ENCODE measurements around the gene WDR90.

Gene WDR90

GRCh38 chr16:629185-629832 is 19.9 kb upstream of the WDR90 start:
- H3K27ac ChIP-seq (ENCODE audit: low read depth, low read length): no peak overlapping the region
- no peak overlapping the region for H3K4me3 ChIP-seq (ENCODE audit: low read length)
- peaks cover 2% of the 10 kb centered on the region for H3K27me3 ChIP-seq (ENCODE audit: control insufficient read depth, insufficient read depth, low read length)
- no peak overlapping the region for H3K9ac ChIP-seq (ENCODE audit: low read length)
- no peaks in the 10 kb centered on the region for H3K4me1 ChIP-seq (ENCODE audit: control insufficient read depth, insufficient read depth, low read length)
- peaks cover 4% of the 10 kb centered on the region for H3K36me3 ChIP-seq (ENCODE audit: control insufficient read depth, insufficient read depth, low read length)

DNA sequence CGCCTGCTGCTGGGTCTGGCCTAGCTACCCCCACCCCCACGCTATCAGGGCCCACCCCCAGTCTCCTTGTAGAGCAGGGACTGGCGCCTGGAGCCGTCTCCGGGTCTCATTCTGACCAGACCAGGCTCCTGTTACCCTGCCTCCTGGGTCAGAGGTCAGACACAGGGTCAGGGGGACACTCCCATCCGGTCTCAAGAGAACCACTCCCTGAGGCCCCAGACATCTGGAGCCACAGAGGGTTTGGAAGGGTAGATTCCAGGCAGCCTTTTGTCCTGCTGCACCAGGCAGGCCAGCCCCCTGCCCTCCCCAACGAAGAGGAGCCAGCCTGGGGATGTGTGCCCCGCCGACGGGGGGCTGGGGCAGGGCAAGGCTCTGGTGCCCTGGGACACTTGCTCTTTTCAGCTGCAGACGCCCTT is 19.3 kb upstream of the WDR90 start:
- Histone ChIP-seq H3K4me1 (ENCODE audit: control insufficient read depth, insufficient read depth, low read length) (no peaks in the 10 kb centered on the region), H3K4me3 (ENCODE audit: low read length) (no peak overlapping the region), H3K27ac (ENCODE audit: low read depth, low read length) (no peak overlapping the region), H3K36me3 (ENCODE audit: control insufficient read depth, insufficient read depth, low read length) (peaks cover 4% of the 10 kb centered on the region), H3K27me3 (ENCODE audit: control insufficient read depth, insufficient read depth, low read length) (peaks cover 2% of the 10 kb centered on the region), H3K9ac (ENCODE audit: low read length) (no peak overlapping the region)

DNA sequence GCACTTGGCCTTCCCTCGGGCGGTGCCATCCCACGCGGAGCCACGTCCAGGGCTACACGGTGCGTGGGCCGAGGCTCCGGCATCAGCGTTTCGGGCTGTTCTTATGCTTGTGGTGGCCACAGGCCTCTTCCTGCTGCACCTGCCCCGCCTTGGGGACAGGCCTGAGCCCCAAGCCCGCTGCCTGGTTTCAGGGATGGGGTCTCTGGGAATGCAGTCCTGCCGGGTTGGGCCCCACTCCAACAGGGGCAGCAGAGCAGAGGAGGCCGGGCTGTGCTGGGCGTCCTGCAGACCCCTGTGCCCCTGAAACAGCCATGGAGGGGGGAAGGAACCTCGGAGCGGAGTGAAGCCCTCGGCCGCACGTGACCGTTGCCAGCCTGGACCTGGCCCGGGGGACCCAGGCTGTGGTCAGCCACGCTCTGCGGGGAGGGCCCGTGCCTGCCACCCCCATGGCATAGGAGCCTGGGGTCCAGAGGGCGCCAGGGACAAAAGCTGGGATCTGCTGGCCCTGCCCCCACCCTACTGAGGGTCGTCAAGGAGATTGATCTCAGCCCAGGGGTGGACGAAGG is 18.8 kb upstream of the WDR90 start:
- H3K36me3 ChIP-seq (ENCODE audit: control insufficient read depth, insufficient read depth, low read length): peaks cover 4% of the 10 kb centered on the region
- H3K9ac ChIP-seq (ENCODE audit: low read length): no peak overlapping the region
- H3K27me3 ChIP-seq (ENCODE audit: control insufficient read depth, insufficient read depth, low read length): peaks cover 2% of the 10 kb centered on the region
- no peak overlapping the region for H3K27ac ChIP-seq (ENCODE audit: low read depth, low read length)
- peaks cover 2% of the 10 kb centered on the region for H3K4me1 ChIP-seq (ENCODE audit: control insufficient read depth, insufficient read depth, low read length)
- no peak overlapping the region for H3K4me3 ChIP-seq (ENCODE audit: low read length)

DNA sequence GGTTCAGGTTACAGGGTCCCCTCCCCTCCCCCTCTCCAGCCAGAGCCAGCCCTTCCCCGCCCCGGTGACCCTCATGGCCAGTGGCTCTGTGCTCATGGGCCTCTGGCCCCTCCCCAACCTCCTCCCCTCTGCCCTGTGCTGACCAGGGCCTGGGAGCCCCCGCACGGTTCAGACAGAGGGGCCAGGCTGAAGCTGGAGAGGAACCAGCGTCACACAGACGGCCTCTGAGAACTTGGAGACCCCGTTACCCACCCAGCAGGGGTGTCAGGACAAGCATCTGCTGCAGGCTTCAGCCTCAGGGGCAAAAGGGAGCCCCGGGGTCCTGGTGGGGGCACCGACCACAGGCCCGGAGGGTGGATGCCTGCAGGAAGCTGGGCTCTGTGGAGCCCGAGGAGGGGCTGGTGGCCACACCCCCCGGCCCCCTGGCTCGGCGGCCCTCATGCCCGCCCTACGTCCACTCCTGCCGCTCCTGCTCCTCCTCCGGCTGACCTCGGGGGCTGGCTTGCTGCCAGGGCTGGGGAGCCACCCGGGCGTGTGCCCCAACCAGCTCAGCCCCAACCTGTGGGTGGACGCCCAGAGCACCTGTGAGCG is 18.3 kb upstream of the WDR90 start, which contains the start of gene WFIKKN1:
Gene WFIKKN1, plus strand, starts transcription at position 171 of the 591 bp plus-strand sequence. Its CDS starts 269 bp downstream, at position 440.
- Histone ChIP-seq H3K27ac (ENCODE audit: low read depth, low read length) (no peak within 1 kb of the TSS), H3K27me3 (ENCODE audit: control insufficient read depth, insufficient read depth, low read length) (peaks cover 2% of the 10 kb centered on the region), H3K4me1 (ENCODE audit: control insufficient read depth, insufficient read depth, low read length) (peaks cover 4% of the 10 kb centered on the region), H3K4me3 (ENCODE audit: low read length) (no peak within 1 kb of the TSS), H3K9ac (ENCODE audit: low read length) (no peak within 1 kb of the TSS), H3K36me3 (ENCODE audit: control insufficient read depth, insufficient read depth, low read length) (peaks cover 4% of the 10 kb centered on the region)

GRCh38 chr16:631808-632358 is 17.3 kb upstream of the WDR90 start:
- Histone ChIP-seq H3K27ac (ENCODE audit: low read depth, low read length) (no peak overlapping the region), H3K36me3 (ENCODE audit: control insufficient read depth, insufficient read depth, low read length) (no peaks in the 10 kb centered on the region), H3K27me3 (ENCODE audit: control insufficient read depth, insufficient read depth, low read length) (peaks cover 2% of the 10 kb centered on the region), H3K9ac (ENCODE audit: low read length) (no peak overlapping the region), H3K4me3 (ENCODE audit: low read length) (no peak overlapping the region), H3K4me1 (ENCODE audit: control insufficient read depth, insufficient read depth, low read length) (peaks cover 4% of the 10 kb centered on the region)

- H3K27me3 ChIP-seq (ENCODE audit: control insufficient read depth, insufficient read depth, low read length): peaks cover 2% of the 10 kb centered on the region
- H3K9ac ChIP-seq (ENCODE audit: low read length): no peak overlapping the region
- H3K4me3 ChIP-seq (ENCODE audit: low read length): no peak overlapping the region
- H3K27ac ChIP-seq (ENCODE audit: low read depth, low read length): no peak overlapping the region
- H3K36me3 ChIP-seq (ENCODE audit: control insufficient read depth, insufficient read depth, low read length): no peaks in the 10 kb centered on the region
- peaks cover 7% of the 10 kb centered on the region for H3K4me1 ChIP-seq (ENCODE audit: control insufficient read depth, insufficient read depth, low read length)
Observed at GRCh38 chr16:632486-633335, 16.5 kb upstream of the WDR90 start.

GRCh38 chr16:633336-634050 is 15.7 kb upstream of the WDR90 start:
- Histone ChIP-seq H3K27me3 (ENCODE audit: control insufficient read depth, insufficient read depth, low read length) (peaks cover 2% of the 10 kb centered on the region), H3K27ac (ENCODE audit: low read depth, low read length) (no peak overlapping the region), H3K36me3 (ENCODE audit: control insufficient read depth, insufficient read depth, low read length) (no peaks in the 10 kb centered on the region), H3K9ac (ENCODE audit: low read length) (no peak overlapping the region), H3K4me3 (ENCODE audit: low read length) (no peak overlapping the region), H3K4me1 (ENCODE audit: control insufficient read depth, insufficient read depth, low read length) (peaks cover 7% of the 10 kb centered on the region)

GRCh38 chr16:634051-634670 is 15.0 kb upstream of the WDR90 start:
- no peaks in the 10 kb centered on the region for H3K36me3 ChIP-seq (ENCODE audit: control insufficient read depth, insufficient read depth, low read length)
- H3K27ac ChIP-seq (ENCODE audit: low read depth, low read length): no peak overlapping the region
- H3K27me3 ChIP-seq (ENCODE audit: control insufficient read depth, insufficient read depth, low read length): peaks cover 2% of the 10 kb centered on the region
- peaks cover 7% of the 10 kb centered on the region for H3K4me1 ChIP-seq (ENCODE audit: control insufficient read depth, insufficient read depth, low read length)
- H3K4me3 ChIP-seq (ENCODE audit: low read length): no peak overlapping the region
- no peak overlapping the region for H3K9ac ChIP-seq (ENCODE audit: low read length)

DNA sequence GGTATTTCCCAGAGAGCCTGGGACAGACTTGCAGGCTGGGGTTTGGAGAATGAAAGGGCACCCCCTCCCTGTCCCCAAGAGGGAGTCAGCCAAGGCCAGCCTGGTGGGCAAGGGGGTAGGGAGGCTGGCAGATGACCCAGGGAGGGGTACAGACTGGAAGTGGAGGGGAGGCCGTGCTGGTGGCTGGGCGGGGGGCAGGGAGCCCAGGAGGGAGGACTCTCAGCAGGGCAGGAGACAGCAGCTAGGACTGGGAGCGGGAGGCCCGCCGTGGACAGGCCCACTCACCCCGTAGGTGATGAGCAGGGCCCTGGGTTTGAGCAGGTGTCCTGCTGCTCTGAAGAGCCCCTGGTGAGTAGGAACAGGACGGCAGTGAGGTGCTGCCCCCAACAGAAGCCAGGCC is 14.2 kb upstream of the WDR90 start:
- H3K36me3 ChIP-seq (ENCODE audit: control insufficient read depth, insufficient read depth, low read length): no peaks in the 10 kb centered on the region
- peaks cover 2% of the 10 kb centered on the region for H3K27me3 ChIP-seq (ENCODE audit: control insufficient read depth, insufficient read depth, low read length)
- no peak overlapping the region for H3K27ac ChIP-seq (ENCODE audit: low read depth, low read length)
- no peak overlapping the region for H3K9ac ChIP-seq (ENCODE audit: low read length)
- no peak overlapping the region for H3K4me3 ChIP-seq (ENCODE audit: low read length)
- H3K4me1 ChIP-seq (ENCODE audit: control insufficient read depth, insufficient read depth, low read length): peaks cover 7% of the 10 kb centered on the region

DNA sequence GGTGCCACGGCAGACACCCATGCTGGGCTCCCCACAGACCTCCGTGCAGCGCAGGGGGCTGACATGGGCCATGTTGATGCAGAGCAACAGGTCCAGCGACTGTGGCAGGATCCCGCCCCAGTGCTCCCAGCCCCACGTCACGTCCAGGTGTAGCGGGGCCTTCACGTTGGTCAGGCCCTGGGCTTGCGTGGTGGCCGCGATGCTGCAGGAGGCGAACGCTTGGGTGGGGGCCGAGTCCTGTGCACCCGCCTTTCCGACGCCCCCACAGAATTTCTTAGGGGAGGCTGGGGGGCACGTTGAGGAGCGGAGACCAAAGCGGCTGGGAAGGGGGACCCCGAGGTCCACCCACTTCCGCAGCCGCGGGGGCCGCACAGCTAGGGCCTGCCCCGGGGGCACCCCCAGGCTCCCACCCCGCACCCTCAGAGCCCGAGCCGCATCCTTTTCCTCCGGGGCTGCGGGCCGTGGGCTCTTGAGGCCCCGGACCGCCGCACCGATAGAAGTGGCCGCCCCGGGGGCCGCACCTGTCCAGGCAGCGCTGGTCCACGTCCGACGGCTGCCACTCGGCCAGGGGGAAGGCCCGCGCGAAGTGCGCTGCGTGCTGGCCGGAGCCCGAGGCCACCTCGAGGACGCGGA is 13.5 kb upstream of the WDR90 start:
- H3K4me1 ChIP-seq (ENCODE audit: control insufficient read depth, insufficient read depth, low read length): peaks cover 7% of the 10 kb centered on the region
- peak overlapping the region; percentile 91 for H3K4me3 ChIP-seq (ENCODE audit: low read length)
- H3K27ac ChIP-seq (ENCODE audit: low read depth, low read length): peak overlapping the region; percentile 24
- peak overlapping the region; percentile 53 for H3K9ac ChIP-seq (ENCODE audit: low read length)
- peaks cover 2% of the 10 kb centered on the region for H3K27me3 ChIP-seq (ENCODE audit: control insufficient read depth, insufficient read depth, low read length)
- H3K36me3 ChIP-seq (ENCODE audit: control insufficient read depth, insufficient read depth, low read length): no peaks in the 10 kb centered on the region
